GM18868 (cell line): ENCODE measurements around the gene CTNNA3.
"Not testable (repeated sequence)": the region's sequence is repeated elsewhere in the genome, so short reads cannot be mapped to it uniquely, and the experiment has no call there.

Experiments
- ATAC-seq: cut with Tn5 transposase; IDR thresholded peaks from one replicate; pipeline ENCODE4 v1.9.1; 2021; ENCODE audit warnings: mild to moderate bottlenecking, moderate library complexity; ENCODE audit not compliant: unreplicated experiment

CTNNA3 gene

GRCh38 chr10:67606572-67606971, 89.4 kb downstream of the CTNNA3 start:
- no peak for ATAC-seq

- ATAC-seq, result no peak
Observed at GRCh38 chr10:67603701-67604100, 92.3 kb downstream of the CTNNA3 start.

GRCh38 chr10:67603086-67603485, 92.9 kb downstream of the CTNNA3 start:
- ATAC-seq, result no peak

GRCh38 chr10:67602268-67602950, 93.6 kb downstream of the CTNNA3 start:
- ATAC-seq, result no peak

- ATAC-seq, result no peak
Observed at GRCh38 chr10:67599597-67599996, 96.4 kb downstream of the CTNNA3 start.

- no peak for ATAC-seq
Observed at GRCh38 chr10:67596641-67597040, 99.4 kb downstream of the CTNNA3 start.

GRCh38 chr10:67587771-67588170, 108.2 kb downstream of the CTNNA3 start:
- no peak for ATAC-seq

- ATAC-seq, result no peak
Observed at GRCh38 chr10:67575532-67575931, 120.5 kb downstream of the CTNNA3 start.

- no peak for ATAC-seq
Observed at GRCh38 chr10:67573484-67573883, 122.5 kb downstream of the CTNNA3 start.

GRCh38 chr10:67571503-67571902, 124.5 kb downstream of the CTNNA3 start:
- no peak for ATAC-seq

- ATAC-seq, result not testable (repeated sequence)
Observed at GRCh38 chr10:67558311-67558710, 137.7 kb downstream of the CTNNA3 start.

GRCh38 chr10:67553254-67553653, 142.7 kb downstream of the CTNNA3 start:
- ATAC-seq, result no peak

- no peak for ATAC-seq
Observed at GRCh38 chr10:67550838-67551402, 145.1 kb downstream of the CTNNA3 start.

- no peak for ATAC-seq
Observed at GRCh38 chr10:67550046-67550445, 145.9 kb downstream of the CTNNA3 start.

- no peak for ATAC-seq
Observed at GRCh38 chr10:67549390-67549789, 146.6 kb downstream of the CTNNA3 start.

- ATAC-seq, result no peak
Observed at GRCh38 chr10:67541411-67541810, 154.6 kb downstream of the CTNNA3 start.

GRCh38 chr10:67539312-67539711, 156.7 kb downstream of the CTNNA3 start:
- no peak for ATAC-seq

GRCh38 chr10:67537906-67538305, 158.1 kb downstream of the CTNNA3 start:
- no peak for ATAC-seq

GRCh38 chr10:67533376-67533775, 162.6 kb downstream of the CTNNA3 start:
- no peak for ATAC-seq

GRCh38 chr10:67530990-67531389, 165.0 kb downstream of the CTNNA3 start:
- ATAC-seq, result not testable (repeated sequence)

- no peak for ATAC-seq
Observed at GRCh38 chr10:67527351-67527750, 168.6 kb downstream of the CTNNA3 start.

- no peak for ATAC-seq
Observed at GRCh38 chr10:67521546-67521945, 174.4 kb downstream of the CTNNA3 start.
